NCI-H2029 (cell line): ENCODE measurements around the gene HBQ1.
"Not testable (repeated sequence)": the region's sequence is repeated elsewhere in the genome, so short reads cannot be mapped to it uniquely, and the experiment has no call there.

Experiments used
- DNase-seq: peaks from one replicate; lab custom pipeline; 2025; lab: John Stamatoyannopoulos, UW

HBQ1 gene

DNA sequence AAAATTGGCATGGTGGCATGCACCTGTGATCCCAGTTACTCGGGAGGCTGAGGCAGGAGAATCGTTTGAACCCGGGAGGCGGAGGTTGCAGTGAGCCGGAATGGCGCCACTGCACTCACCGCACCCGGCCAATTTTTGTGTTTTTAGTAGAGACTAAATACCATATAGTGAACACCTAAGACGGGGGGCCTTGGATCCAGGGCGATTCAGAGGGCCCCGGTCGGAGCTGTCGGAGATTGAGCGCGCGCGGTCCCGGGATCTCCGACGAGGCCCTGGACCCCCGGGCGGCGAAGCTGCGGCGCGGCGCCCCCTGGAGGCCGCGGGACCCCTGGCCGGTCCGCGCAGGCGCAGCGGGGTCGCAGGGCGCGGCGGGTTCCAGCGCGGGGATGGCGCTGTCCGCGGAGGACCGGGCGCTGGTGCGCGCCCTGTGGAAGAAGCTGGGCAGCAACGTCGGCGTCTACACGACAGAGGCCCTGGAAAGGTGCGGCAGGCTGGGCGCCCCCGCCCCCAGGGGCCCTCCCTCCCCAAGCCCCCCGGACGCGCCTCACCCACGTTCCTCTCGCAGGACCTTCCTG, at the start of gene HBQ1:
TSS of gene HBQ1 (plus strand) at position 359 of the 575 bp plus-strand sequence. CDS start at position 387, 28 bp downstream.
- DNase-seq = no peak

DNA sequence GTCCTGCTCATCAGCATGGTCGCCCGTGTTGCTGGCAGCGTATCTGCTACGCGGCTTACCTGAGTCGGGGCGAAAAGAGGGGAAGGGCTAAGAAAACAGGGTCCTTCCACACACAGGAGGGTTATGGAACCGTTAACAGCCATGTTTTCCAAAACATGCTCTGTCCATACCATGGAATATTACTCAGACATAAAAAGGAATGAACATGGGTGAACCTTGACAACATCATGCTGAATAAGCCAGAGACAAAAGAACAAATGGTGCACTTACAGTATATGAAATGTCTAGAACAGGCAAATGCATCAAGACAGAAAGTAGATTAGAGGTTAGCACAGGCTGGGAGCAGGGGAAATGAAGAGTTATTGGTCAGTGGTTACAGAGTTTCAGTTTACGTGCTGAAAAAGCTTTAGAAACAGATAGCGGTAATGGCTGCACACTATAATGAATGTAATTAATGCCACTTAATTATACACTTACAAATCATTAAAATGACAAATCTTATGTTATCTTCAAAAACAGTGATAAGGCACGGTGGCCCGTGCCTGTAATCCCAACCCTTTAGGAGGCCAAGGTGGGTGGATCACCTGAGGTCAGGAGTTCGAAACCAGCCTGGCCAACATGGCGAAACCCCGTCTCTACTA, 49.6 kb upstream of the HBQ1 start:
- no peak for DNase-seq

DNA sequence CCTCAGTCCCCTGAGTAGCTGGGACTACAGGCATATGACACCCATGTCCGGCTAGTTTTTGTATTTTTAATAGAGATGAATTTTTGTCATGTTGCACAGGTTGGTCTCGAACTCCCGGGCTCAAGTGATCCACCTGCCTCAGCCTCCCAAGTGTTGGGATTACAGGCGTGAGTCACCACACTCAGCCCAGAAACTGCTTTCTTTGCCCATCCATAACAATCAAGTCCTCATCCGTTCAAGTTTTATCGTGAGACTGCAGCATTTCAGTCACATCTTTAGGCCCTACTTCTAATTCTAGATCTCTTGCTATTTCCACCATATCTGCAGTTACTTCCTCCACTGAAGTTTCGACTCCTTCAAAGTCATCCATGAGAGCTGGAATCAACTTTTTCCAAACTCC, 48.1 kb upstream of the HBQ1 start:
- DNase-seq = no peak

DNA sequence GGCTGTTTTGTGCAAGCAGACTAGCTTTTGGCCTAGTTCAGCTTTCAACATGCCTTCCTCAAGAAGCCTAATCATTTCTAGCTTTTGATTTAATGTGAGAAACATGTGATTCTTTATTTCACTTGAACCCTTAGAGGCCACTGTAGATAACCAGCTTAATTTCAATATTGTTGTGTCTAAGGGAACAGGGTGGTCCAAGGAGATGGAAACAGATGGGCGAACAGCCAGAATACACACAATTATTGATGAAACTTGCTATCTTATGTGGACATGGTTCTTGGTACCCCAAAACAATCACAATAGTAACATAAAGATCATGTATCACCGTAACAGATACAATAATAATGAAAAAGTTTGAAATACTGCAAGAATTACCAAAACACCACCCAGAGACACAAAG, 46.5 kb upstream of the HBQ1 start:
- DNase-seq = no peak

DNA sequence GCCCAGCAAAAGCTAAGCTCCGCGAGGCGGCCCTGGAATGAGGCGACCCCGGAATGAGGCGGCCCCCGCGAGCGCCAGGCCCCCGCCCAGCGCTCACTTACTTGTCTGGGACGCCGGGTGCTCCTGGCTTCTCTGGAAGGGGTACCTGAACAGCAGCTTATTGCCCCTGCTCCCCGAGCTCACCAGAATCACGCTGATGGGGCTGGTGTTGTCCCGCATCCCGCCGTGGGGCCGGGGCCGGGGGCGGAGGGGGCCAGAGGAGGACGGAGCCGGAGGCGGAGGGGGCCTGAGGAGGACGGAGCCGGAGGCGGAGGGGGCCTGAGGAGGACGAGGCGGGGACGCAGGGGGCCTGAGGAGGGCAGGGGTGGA, 42.2 kb upstream of the HBQ1 start:
- no peak for DNase-seq

DNA sequence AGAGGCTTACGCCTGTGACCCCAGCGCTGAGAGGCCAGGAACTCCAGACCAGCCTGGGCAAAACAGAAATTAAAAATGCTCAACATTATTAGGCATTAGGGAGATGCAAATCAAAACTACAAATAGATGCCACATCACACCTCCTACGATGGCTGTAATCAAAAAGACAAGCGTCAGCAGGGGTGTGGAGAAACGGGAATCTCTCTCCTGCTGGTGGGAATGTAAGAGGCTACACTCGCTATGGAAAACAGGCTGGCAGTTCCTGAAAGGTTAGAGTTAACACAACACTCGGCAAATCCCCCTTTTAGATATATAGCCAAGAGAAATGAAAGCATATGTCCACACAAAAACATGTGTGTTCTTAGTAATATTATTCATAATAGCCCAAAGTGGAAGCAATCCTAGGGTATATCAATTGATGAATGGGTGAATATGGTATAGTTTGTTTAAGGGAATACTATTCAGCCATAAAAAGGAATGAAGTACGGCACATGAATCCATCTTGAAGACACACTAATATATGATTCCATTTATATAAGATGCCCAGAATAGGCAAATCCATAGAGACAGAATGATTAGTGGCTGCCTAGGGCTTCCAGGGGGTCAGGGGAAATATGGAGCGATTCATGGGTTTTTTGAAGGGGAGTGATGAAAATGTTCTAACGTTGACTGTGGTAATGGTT, 39.9 kb upstream of the HBQ1 start:
- DNase-seq = no peak

DNA sequence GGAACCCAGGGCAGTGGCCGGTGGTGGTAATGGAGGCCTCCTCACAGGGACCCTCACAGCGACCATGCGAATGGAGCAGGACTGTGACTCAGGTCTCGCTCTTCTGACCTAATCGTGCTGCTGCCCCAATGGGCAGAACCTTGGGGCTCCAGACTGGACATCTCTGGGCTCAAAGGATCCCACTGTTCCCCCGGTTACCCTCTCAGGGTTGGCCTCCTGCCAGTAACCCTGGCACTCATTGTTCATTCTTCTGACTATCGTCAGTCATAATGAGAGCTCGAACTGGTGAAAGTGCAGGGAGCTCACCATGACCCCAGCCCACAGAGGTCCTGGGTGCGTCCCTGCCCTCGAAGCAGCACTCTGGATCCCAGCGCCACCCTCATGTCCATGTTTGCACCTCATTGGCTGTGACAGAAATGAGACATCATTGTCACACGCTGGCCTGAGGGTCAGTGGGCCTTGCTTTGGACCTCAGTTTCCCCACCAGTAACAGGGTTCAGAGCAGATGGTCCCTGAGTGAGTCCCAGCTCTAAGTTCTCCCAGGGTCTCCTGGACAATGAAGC, 37.8 kb upstream of the HBQ1 start:
- no peak for DNase-seq

DNA sequence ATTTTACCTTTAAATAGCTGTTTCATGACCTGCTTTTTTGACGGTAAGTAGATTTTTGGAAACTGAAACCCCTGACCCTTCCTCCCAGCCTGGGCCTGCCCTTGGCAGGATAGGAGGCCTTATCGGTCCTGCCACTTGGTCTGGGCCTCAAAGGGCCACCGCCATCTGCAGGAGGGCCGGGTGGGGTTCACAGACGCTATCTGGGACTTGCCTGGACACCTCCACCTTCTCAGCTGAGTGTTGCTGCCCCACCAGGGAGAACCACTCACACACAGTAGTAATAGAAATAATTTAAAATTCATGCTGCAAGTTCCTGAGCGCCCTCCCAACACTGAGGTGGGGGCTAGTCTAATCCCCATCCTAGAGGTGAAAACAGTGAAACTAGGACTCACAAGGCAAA, 37.2 kb upstream of the HBQ1 start:
- no peak for DNase-seq

DNA sequence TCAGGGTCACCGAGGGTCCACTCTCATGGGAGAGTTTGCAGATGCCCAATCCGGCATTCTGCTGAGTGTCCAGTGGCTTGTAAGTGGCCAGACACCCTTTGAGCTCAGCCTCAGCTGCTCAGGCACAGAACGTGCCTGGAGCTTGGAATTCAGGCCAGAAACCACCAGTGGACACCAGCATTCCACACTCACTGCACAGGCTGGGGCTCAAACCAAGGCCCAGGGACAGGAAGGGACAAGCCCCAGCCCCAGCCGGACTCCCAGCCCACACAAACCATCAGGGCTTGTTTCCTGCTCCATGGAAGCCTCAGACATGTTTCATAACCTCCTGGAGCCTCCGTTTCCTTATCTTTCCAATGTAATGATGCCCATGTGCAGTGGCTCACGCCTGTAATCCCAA, 36.8 kb upstream of the HBQ1 start:
- DNase-seq = no peak

DNA sequence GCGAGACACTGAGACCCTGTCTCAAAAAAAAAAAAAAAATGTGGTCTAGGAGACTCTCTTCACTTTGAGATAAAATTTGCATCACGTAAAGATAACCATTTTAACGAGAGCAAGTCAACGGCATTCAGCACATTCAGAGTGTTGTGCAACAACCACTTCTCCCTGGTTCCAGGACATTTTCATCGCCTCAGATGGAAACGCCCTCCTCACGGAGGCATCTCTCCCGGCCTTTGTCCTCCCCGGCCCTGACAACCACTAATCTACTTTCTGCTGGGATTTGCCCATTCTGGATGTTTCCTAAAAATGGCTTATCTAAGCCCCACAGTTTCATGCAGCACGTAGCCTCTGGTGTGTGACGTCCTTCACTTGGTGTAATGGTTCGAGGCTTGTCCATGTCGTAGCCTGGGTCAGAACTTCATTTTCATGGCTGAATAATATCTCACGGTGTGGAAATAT, 35.4 kb upstream of the HBQ1 start:
- no peak for DNase-seq

DNA sequence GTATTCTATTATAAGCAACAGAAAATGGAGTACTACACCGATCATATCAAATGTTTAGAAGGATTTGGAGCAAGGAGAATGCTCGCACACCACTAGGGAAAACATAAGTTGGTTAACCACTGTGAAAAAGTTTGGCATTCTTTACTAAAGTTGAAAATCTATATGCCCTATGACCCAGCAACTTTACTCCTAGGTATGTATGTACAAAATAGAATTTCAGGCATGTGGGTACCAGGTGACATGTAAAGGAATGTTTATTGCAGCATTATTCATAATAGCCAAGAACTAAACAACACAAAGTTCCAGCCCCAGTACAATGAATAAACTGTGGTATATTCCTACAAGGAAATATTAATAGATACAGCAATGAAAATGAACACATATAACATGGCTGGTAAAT, 33.6 kb upstream of the HBQ1 start:
- DNase-seq = no peak

DNA sequence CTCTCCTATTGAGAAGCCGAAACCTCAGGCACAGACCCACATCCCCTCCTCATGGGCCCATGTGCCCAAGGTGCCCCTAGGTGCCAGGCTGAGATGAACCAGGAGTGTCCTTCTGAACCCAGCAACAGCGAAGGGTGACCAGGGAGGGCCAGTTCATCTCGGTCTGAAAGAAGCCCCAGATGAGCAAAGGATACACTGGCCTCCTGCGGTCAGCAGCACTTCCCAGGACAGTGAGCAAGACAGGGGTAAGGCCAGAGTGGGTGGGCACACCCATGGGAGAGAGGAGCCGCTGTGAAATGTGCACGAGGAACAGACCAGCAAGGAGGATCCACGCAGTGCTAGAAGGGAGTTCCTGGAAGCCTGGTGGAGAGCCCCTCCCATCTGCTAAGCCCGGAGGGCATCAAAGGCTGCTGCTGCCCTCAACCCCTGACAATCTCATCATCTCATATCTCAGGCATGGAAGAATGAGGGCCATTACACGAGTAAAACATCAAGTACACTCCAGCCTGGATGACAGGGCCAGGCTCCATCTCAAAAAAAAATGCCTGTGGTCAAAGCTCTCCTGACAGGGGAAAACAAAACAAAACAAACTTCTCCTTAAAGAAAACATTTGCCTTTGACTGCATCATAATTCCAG, 31.1 kb upstream of the HBQ1 start:
- no peak for DNase-seq

DNA sequence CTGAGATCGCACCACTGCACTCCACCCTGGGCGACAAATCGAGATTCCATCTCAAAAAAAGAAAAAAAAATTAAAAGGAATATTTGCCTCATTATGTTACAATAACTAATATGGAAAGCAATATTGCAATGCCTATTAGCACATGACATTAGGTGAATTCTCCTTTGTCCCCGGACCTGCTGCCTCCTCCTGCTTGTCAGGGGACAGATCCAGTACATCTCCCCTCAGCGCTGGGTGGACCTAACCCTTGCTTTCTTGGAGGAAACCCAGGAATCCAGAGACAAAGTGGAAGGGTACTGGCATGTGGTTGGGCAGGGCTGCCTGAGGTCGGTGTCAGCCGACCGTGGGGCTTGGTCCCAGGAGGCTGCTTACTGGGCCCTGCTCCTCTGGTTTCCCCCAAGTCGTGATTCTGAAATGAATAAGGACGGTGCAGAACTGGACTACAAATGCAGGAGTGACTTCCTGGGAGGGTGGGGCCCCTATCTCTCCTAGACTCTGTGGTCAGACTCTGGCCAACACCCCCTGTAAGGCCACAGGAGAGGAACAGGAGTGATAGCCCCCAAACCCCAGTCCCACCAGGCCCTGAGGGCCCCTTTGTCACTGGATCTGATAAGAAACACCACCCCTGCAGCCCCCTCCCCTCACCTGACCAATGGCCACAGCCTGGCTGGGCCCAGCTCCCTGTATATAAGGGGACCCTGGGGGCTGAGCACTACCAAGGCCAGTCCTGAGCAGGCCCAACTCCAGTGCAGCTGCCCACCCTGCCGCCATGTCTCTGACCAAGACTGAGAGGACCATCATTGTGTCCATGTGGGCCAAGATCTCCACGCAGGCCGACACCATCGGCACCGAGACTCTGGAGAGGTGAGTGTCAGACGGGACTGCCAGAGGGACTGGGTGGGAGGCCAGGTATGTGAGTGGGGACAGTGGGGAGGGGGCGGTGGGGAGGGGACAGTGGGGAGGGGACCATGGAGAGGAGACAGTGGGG, 27.8 kb upstream of the HBQ1 start, which contains the start of gene HBZ:
TSS of gene HBZ (plus strand) at position 504 of the 988 bp plus-strand sequence. CDS start at position 770, 266 bp downstream.
- DNase-seq = no peak

DNA sequence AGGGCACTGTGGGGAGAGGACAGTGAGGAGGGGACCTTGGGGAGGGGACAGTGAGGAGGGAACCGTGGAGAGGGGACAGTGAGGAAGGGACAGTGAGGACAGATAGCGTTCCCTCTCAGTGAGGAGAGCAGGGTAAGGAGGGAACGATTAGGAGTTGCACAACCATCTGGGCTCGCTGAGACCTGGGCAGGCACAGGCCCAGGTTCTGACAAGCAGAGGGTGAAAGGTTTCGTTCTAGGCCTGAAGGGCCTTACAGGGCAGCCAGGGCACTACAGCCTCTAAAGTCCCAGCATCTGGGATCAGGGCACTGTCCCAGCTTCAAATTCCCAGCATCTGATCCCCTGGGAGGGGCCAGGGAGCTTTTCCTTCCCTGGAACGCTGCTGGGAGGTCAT, 27.1 kb upstream of the HBQ1 start:
- not testable (repeated sequence) for DNase-seq

DNA sequence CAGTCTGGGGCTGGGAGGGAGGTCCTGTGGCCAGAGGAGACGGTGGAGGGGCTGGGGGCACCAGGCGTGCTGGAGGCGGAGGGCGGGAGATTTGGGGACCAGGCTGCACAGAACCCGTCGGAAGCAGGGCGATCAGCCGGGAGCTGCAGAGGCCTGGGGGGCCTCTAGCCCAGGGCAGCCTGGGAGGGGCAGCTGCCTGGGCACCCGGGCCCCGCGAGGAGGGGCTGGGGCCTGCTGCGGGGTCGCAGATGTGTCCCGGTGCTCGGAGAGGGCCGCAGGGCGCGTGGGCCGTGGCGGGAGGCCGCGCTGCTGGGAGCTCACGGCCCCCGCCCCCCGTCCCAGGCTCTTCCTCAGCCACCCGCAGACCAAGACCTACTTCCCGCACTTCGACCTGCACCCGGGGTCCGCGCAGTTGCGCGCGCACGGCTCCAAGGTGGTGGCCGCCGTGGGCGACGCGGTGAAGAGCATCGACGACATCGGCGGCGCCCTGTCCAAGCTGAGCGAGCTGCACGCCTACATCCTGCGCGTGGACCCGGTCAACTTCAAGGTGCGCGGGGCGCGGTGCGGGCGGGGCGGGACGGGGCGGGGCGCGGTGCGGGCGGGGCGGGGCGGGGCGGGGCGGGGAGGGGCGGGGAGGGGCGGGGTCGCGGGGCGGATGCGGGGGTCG, 26.6 kb upstream of the HBQ1 start:
- not testable (repeated sequence) for DNase-seq

DNA sequence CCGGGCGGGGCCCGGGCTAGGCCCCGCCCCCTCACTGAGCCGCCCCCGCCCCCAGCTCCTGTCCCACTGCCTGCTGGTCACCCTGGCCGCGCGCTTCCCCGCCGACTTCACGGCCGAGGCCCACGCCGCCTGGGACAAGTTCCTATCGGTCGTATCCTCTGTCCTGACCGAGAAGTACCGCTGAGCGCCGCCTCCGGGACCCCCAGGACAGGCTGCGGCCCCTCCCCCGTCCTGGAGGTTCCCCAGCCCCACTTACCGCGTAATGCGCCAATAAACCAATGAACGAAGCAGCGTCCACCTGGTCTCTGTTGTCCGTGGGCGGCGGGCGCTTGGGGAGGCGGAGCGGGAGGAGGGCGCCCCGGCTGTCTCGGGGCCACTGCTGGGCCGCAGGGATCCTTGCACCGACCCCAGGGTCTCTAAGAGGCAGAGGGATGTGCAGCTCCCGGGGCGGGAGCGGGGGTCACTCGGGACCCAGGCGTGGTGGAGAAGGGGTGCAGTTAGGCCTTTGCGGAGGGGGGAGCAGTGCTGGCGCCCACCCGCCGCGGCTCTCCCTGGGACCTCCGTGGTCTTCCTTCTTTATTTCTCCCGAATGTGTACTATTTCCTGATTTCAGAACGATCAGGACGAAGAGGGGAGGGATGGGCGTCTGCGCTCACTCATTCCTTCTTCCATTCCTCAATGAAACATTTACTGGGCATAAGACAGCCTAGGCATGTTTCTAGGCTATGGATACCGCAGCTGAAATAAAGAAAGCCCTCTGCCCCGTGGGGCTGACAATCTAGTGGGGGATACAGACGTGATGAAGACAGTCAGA, 25.8 kb upstream of the HBQ1 start:
- no peak for DNase-seq

DNA sequence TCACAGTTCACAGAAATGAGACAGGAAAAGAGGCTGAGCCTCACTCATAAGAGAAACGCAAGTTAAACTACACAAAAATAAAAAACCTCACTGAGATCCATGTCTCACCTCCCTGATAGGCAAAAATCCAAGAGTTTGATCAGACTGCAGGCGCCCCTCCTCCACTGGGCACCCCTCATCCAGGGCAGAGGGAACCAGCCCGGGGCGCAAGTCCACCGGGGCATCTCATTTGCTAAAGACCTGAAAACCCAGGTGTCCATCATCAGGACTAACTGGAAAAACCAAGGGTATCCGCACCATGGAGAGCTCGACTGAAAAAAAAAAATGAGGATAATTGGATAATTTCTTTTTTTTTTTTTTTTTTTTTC, 25.2 kb upstream of the HBQ1 start:
- DNase-seq = no peak

DNA sequence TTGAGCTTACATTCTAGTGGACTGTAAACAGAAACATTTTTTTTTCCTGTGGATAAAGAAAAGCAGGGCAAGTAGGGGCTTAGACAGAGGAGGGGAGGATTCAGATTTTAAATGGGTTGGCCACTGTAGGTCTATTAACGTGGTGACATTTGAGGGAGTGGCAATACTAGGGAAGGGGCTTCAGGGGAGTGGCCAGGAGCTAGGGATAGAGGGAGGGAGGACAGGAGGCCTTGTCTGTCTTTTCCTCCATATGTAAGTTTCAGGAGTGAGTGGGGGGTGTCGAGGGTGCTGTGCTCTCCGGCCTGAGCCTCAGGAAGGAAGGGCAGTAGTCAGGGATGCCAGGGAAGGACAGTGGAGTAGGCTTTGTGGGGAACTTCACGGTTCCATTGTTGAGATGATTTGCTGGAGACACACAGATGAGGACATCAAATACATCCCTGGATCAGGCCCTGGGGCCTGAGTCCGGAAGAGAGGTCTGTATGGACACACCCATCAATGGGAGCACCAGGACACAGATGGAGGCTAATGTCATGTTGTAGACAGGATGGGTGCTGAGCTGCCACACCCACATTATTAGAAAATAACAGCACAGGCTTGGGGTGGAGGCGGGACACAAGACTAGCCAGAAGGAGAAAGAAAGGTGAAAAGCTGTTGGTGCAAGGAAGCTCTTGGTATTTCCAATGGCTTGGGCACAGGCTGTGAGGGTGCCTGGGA, 21.0 kb upstream of the HBQ1 start:
- DNase-seq = no peak

DNA sequence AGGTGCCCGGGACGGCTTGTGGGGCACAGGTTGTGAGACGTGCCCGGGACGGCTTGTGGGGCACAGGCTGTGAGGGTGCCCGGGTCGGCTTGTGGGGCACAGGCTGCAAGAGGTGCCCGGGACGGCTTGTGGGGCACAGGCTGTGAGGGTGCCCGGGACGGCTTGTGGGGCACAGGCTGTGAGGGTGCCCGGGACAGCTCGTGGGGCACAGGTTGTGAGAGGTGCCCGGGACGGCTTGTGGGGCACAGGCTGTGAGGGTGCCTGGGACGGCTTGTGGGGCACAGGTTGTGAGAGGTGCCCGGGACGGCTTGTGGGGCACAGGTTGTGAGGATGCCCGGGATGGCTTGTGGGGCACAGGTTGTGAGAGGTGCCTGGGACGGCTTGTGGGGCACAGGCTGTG, 20.0 kb upstream of the HBQ1 start:
- DNase-seq = not testable (repeated sequence)
